Measurements from ENCODE around the gene BMP6.
A peak's percentile ranks its signal among the peaks of the same experiment; 100 is the strongest.

BMP6 gene

DNA sequence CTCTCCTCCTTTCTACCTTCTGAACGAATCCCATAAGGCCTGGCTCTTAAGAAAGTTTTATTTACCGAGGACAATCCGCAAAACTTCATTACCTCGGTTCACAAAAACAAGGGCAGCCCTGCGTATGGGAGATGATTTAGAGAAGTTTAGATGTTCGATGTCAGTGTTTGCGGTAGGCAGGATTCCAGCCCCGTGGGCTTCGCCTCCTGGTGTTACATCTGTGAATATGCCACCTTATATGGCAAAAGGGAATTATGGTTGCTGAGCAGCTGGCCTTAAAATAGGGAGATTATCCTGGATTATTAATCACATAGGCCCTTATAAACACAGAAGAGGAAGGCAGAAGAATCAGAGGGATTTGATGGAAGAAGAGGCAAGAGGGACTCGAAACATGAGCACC lies 21.1 kb downstream of the BMP6 start:
- no peak for DNase-seq

DNA sequence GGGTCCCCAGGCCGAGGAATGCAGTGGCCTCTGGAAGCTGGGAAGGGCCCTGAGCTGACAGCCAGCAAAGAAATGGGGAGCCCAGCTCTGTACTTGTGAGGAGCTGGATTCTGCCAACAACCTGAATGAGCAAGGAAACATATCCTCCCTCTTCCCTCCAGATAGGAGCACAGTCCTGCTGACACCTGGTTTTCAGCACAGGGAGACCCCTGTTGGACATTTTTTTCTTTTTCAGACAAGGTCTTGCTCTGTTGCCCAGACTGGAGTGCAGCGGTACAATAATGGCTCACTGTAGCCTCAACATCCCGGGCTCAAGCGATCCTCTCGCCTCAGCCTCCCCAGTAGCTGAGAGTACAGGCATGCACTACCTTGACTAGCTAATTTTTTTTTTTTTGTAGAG lies 21.5 kb downstream of the BMP6 start:
- no peak for DNase-seq

DNA sequence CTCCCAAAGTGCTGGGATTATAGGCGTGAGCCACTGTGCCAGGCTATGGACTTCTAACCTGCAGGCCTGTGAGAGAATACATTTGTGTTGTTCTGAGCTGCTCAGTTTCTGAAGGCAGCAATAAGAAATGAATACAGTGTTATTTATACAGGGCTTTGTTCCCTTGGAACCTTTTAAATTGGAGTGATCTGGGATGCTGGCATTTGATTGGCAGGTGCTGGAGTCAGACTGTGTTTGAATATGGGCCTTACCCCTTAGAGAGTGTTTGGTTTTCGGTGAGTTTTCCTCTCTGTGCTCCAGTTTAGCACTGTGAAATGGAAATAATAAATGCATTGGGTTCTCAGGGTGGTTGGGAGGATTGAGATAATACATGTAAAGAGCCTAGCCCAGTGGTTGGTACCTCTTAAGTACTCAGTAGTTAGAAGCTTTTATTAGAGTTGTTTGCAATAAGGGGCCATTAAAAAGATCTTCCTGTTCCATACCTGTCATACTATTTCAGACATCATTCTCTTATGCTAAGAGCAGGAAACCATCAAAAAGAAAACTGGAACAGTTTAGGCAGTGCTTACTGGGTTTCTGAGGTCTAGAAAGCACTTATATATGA lies 22.1 kb downstream of the BMP6 start:
- DNase-seq: no peak

DNA sequence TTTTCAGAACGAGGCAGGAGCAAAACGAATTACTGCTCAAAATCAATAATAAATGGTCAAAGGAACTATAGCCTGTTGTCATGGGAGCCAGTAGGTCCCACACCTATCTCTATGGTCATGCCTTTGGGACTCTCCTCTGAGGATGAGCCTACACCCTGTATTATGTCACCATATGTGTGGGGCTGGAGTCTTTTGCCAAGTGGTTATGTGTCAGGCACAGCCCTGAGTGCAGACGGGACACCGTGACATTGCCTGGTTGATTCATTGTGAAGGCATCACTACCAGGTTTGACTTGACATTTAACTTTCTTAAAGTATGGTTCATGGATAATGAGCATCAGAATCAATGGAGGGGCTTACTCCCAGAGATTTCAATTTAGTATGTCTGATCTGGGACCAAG lies 23.6 kb downstream of the BMP6 start:
- DNase-seq: no peak

DNA sequence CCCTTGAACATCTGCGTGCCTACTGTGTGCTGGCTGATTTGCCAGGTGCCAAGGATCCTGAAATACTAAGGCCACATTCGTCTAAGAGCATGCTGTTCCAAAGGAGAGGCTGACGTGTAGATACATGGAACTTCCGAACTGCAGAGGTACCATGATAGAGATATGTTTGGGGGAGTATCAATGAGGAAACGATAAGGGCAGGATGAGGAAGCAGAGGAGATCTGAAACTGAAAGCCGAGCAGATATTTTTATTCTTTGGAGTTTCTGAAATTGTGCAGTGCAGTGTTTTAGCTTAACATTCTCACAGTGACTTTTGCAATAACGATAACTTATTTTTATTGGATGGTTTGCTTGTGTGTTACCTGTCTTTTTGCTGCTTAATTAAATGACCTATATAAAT lies 24.3 kb downstream of the BMP6 start:
- DNase-seq: no peak

DNA sequence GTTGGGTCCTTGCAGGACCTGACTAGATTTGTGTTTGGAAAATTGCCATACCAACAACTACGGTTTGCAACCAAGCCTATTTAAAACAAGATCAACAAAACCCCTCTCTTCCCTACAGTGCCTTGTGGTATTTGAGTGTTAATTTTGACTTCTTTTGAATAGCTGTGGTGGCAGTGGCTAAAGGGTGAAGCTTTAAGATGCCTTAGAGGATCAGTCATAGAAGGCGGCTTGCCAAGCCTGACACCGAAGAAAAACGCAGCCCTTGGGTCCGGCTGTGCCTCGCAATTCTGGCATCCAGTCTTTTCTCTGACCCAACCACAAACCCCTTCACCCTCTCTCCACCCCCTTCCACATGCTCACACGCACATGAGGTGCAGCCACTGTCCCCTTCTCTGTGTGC lies 32.6 kb downstream of the BMP6 start:
- DNase-seq: no peak

DNA sequence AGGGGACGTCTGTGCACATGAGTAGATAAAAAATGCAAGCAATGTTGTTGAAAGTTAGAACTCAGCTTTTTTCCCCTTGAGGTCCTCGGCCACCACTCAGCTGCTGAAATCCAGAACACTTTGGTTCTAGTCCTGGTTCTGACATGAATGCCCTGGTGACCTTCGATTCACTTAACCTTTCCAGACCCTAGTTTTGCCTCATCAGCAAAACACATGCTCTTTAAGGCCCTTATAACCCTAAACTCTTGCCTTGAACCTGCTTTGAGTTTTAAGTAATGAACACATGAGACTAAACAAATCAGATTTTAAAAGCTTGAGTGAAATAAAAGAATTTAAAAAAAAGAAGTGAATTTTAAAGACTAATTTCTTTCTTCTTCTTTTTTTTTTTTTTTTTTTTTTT lies 33.4 kb downstream of the BMP6 start:
- DNase-seq: no peak

DNA sequence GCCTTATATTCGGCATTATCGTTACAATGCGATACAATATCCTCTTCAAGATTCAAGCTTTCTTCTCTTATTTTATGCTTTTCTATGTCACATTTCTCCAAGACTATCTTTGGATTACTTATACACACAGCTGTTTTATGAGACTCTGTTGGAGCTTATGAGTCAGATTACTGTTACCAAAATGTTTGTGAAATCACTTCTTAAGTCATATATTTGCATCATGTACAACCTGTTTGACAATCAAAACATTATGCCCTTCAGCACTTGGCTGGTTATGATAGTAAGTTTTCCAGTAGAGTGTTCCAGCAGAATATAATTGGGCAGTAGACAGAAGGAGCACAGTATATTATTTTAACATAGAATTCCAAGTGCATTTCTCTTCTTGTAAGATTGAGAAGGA lies 35.2 kb downstream of the BMP6 start:
- DNase-seq: no peak

DNA sequence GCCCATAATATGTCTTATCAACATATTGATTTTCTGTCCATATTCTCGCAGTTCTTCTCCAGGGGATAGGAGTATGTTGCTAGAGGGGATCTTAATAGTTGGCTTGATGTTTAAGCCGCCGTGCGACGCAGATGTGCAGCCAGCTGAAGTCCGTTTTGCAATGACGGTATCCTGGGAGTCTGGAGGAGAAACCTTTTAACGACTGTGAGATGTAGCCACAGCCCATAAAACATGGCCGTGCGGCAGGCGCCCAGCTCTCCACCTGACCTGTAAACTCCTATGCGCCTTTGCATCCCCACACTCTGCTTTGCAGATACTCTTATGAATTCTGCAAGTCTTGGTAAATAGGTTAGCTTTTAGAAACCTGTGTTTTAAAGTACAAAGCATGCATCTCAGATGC lies 36.9 kb downstream of the BMP6 start:
- no peak for DNase-seq

DNA sequence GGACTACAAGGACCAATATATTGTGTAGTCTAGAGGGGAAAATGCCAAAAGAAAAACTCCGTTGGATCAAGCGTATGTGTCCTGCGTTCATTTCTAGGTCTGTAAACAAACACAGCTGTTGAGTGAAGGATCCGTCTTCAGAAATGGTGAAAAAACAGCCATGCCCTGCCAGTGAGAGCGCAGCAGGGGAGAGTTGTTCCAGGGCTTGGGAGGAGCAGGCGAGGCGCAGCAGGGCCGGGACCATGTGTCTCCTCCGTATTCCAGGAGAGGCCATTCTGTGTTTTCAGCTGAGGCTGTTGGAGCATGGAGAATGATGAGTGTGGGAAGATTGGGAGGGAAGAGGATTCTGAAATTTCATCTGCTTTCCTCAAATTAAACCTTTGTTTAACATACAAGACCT lies 38.0 kb downstream of the BMP6 start:
- no peak for DNase-seq

DNA sequence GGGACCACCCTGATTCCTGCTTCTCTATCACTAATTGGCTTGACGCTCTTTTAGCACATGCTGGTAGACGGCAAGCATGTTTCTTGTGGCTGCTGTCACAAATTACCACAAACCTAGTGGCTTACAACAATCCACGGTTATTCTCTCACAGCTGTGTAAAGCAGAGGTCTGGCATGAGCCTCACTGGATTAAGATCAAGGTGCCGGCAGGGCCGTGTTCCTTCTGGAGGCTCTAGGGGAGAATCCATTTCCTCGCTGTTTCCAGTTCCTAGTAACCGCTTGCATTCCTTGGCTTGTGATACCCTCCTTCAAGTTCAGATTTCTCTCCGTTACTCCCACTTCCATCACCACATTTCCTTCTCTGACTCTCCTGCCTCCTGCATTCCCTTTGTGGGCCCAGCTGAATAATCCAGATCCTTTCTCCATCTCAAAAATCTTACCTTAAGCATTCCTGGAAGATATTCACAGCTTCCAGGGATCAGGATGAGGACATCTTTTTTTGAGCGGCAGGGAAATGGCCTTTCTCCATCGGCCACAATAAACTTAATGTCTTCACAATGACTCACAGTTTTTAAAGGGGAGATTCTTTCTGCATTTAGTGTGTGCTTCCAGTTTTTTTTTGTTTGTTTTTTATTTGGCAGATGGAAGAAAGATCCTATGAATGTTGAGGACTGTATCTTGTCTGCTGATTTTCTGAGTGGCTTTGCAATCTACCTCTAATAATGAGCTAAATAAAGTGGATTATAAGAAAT lies 39.9 kb downstream of the BMP6 start:
- no peak for DNase-seq

DNA sequence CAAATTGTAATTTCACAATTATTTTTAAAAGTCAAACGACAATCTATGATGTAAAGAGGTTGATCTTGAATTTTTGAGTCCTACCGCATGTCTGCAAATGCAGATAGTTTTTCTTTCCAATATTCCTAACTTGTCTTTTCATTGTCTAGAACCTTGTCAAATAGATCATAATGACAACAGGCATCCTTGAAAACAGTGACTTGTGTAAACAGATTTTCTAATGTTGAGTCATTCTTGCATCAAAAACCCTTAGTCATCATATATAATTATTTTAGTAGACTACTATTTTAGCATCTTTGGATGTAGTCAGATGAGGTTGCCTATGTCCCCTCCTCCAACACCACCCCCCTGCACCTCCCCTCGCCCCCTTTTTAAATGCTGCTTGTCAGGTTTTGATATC lies 43.8 kb downstream of the BMP6 start:
- DNase-seq: no peak

DNA sequence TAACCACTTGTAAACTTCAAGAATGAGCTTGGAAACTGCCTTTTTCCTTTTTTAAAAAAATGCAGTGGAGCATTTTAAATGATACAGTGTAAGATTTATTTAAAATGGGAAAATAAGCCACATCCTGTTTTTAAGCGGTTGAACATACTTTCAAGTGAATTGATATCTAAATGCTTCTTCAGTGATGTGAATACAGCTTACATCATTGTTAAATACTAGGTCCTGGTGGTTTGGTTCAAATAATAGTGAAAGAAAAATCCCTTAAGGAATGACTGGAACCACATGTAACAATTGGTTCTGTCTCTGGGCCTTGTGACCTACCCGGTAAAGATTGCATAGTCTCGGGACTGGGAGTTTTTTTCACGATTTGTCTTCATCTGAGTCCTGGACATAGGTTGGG lies 44.2 kb downstream of the BMP6 start:
- DNase-seq: no peak

DNA sequence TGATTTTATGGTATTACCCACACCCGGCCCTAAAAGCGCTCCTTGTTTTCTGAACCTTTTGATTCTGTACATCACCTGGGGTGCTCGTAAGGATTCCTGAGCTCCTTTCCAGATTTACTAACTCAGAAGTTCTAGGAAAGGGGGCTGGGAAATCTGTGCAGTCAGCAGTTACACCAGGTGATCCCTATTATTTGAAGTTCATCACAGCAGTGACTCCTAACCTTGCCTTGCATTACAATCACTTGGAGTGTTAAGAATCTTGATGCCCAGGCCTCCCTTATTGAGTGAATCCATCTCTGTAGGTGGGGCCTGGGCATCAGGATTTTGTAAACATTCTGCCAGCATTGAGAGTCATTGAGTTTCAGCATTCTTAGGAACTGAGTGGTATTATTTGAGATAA lies 44.7 kb downstream of the BMP6 start:
- DNase-seq: no peak

DNA sequence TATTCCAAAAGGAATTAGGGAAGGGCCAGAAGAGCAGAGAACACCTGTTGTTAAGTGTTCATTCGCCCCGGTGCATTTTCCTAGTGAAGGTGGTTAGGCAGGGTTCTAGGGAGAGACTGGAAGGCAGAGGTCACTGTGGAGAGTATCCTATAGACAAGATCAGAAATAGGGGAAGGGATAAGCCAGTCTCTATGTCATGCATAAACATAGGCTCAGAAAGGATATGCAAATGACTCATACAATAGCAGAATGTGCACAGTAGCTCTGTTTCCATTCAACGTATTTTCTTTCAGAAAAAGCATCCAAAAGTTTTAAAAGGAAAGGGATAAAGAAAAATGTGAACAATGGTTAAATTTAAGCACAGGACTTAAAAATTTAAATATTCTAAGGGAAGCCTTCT lies 47.4 kb downstream of the BMP6 start:
- no peak for DNase-seq

DNA sequence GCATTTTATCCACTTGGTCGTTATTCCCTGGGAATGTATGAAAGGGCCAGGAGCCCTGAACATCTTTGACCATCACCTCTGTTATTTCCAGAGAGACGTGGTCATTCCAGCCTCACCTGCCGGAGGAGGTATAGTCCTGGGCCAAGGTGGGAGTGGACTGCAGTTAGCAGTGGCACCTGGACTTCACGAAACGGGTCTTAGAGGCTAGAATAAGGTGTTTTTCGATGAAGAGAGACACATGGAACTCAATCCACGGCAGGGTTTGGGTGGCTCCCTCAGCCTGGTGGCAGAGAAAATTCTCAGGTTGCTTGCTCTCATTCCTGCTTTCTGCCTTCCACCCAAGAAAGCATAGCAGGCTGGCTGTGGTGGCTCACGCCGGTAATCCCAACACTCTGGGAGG lies 48.0 kb downstream of the BMP6 start:
- DNase-seq: no peak

DNA sequence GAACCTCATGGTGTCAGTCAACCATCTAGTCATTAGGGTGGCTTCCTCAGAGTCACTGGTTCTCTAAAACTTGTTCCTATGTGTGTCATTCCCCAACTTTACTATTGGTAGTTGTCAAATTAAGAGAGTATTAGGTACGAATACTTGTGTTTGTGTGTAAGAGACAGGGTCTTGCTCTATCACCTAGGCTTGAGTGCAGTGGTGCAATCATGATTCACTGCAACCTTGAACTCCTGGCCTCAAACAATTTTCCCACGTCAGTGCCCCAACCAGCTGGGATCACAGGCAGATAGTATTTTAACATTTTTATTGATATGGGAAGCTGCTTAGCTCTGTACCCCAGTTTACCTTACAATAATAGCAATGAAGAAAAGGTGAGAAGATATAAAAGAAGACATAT lies 50.6 kb downstream of the BMP6 start:
- DNase-seq: no peak

DNA sequence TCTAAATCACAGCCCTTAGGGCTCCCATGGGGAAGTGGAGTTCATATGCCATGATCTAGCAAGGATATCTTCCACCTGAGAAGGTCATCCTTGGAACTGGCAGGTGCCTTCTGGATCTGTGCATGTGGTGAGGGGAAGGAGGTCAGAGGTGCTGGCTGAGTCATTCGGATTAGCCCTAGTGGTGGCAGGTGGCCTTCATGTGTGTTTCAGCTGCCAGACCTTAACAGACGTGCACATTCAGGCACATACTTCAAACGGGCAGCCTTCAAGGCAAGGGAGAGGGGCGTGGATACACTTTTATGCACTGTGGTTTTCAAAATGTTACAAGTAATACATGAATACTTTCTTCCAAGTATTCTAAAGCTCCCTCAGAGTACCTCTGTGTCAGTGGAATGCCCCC lies 51.2 kb downstream of the BMP6 start:
- no peak for DNase-seq

DNA sequence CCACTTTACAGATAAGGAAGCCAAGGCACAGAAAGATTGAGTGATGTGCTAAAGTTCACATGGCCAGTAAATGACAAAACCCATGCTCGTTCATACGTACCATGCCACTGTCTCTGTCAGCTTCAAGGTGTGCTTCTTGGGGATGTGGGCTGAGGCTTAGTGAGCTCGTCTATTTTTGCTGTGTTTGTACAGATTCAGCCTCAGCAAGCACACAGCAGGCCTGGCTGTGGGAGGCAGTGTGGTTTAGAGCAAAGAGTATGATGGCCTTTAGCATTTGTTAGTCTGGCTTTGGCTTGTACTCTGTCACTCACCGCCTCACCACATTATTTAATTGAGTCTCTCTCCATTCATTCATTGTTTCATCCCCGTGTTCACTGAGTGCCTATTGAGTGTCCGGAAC lies 55.3 kb downstream of the BMP6 start:
- DNase-seq: no peak

DNA sequence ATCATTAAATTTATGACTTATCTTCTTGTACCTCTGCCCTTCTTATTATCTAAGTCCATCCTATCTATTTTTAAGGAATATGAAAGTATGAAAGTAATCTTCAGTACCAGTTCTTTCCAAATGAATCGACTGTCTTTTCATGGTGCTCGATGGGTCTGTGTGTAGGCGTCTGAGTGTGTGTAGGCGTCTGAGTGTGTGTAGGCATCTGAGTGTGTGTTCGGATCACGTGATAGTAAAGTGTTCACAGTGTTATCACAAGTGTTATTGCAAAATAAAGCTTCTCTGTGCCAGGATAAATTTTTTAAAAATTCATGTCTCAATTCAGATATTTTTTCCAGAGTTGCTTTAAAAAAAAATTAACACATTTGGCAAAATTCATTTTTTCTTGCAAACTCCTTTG lies 58.3 kb downstream of the BMP6 start:
- DNase-seq: peak in 1 of 58 donors; percentile 1

DNA sequence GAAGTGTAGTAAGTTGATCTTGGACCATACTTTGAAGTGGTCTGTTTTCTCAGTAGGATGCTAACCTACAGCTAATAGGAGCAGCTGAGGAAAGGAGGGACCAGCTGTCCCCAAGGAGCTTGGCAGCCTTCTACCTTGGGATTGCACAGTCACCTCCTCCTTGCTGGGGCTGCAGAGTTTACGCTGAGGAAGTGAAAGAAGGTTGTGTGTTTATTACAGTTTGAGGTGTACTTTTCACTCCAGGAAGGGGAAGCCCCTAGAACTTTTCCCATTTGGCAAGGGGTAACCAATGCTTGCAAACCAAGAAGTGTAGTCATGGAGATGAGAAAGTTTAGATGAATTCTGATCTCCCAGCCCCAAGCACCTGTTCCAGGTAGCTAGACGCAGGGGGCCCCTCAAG lies 58.8 kb downstream of the BMP6 start:
- DNase-seq: peak in 1 of 58 donors; percentile 3

DNA sequence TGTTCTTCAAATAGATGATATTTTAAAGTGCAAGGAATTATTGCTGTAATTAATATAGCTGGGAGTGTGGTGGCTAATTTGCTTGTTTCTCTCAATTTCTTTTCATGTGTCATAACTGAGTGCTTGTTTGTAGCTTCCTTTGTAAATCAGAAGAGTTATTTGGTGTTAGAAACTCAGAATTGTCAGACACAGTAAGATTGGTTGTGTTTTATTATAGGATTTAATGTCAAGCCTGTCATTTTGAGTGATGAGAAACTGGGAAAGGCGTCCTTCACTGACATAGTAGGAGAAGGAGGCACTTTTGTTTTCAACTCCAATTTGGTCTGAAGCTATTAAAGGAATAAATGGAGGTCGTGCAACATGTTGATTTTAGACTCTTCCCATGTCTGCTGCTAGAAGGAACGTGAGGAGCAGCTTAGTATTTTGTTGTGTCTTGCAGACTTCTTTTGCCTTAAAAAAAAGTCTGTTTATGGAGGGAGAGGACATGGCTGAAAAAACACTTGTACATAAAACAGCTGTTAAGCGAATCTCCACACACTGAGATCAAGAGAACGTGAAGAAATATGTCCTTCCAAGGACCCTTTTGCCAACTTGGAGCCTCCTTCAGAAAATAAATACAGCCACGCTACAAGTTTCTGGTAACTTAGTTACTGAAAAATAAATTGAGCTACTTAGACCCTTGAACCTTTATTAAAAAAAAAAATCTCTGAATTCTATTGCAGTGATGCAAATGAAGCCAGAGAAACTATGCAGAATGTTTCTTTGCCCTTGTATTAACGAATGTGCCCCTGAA lies 59.5 kb downstream of the BMP6 start:
- DNase-seq: no peak

DNA sequence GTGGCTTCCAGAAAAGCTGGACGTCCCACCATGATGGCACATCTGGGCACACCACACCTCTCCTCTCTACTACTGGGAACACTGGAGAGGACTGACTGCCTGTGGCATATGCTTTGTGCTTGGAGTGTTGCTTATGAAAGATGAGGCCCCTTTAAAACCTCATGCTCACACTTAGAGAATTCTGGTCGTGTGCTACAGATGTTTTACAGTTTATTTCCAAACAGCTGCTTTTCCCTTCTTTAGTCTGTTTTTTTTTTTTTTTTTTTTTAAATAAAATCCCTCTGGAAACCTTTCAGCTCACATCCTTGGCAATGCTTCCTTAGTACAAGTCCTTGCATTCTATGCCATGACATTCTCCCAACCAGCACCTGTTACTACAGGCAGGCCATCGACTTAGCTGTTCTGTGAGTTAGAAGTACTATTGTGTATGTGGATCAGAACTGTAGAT lies 60.3 kb downstream of the BMP6 start:
- DNase-seq: no peak
